GM19452 (cell line): ENCODE results near the gene JHY.
"Not testable (repeated sequence)": the region's sequence is repeated elsewhere in the genome, so short reads cannot be mapped to it uniquely, and the experiment has no call there.

ENCODE experiments used
- ATAC-seq: cut with Tn5 transposase; IDR thresholded peaks from one replicate; pipeline ENCODE4 v1.9.1; 2021; ENCODE audit not compliant: unreplicated experiment

Gene JHY

GRCh38 chr11:122882189-122882856, at the start of gene JHY:
TSS of gene JHY (plus strand) at chr11:122882759. CDS start at chr11:122885850, 3,091 bp downstream.
- ATAC-seq: no peak

DNA sequence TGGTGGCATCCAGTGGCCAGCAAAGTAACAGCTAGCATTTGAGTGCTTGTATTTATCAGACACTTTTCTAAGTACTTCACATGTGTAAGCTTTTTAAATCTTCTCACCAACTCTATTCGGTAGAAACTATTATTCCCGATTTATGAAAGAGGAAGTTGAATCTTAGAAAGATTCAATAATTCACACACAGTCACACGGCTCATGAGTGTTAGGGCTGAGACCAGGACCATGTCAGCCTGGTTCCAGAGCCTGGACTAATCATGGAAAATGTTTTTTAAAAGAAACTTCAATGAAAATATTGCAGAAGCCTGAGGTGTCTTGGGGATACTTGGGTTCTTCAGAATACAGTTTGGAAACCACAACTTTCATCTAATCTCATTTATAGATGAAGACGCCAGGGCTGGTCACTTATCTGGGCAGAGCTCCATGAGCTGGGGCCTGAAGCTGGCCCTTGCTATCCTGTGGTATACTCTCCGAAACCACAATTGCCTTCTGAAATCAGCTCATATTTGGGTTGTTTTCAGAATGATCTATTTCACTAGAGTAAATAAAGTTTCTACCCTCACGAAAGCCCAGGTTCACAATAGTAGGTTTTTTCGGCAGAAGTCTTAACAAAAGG, 48.6 kb upstream of the JHY start:
- ATAC-seq: no peak

DNA sequence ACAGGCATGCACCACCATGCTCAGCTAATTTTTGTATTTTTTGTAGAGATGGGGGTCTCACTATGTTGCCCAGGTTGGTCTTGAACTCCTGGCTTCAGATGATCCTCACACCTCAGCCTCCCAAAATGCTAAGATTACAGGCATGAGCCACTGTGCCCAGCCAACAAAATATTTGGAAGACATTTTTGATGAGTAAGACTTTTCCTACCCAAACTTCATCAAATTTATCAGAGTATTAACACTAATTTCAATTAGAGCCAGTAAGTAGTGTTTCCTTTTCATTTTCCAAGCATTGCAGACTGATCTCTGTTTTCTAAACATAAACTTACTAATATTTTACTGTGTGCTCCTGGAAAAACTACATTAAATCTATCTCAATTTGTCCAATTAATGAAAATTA, 45.6 kb upstream of the JHY start:
- no peak for ATAC-seq

DNA sequence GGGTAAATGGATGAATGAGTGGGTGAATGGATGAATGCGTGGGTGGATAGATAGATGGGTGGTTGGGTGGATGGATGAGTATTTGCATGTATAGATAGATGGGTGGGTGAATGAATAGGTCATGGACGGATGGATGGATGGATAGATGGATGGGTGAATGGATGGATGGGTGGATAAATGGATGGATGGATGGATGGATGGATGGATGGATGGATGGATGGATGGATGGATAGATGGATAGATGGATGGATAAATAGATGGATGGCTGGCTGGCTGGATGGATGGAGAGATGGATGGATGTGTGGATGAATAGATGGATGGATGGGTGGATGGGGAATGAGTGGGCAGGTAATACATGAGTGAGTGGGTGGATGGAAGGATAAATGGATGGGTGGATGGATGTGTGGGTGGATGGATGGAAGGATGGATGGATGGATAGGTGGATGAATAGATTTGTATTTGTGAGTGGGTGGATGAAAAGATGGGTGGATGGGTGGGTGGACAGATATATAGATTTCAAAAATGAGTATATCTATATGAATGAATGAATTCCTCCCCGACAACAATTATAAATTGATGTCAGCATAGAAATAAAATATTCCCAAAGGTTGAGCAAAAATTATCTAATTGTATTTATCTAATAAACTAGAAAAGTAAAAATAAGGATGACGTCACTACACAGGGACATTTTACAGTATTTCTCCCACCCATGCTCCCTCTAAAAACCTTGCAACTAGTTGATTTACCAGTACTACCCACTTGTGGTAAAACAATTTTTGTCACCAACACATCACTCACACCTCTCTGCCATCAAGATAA, 44.8 kb upstream of the JHY start:
- no peak for ATAC-seq

- peak; percentile 82 for ATAC-seq
These were observed 39.0 kb upstream of the JHY start for GRCh38 chr11:122843281-122844141.

GRCh38 chr11:122847466-122847865, 35.1 kb upstream of the JHY start:
- ATAC-seq: no peak

DNA sequence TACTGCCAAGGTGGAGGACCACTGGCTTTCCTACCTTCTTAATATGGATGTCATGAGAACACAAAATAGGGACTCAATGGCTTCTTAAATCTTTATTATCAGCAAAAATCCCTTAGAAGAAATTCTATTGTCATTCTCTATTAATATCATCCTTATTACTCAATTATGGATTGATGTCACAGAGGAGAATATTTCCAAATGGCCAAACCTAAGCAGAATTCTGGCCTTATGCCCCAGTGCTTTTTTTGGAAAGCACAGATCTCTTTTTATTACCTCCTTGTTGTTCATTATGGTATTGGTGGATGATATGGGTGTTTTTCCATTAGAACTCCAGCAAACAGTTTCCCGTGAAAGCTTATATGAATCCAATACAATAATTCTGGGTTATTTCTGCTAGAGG, 34.4 kb upstream of the JHY start:
- no peak for ATAC-seq

GRCh38 chr11:122850076-122850631, 32.4 kb upstream of the JHY start:
- no peak for ATAC-seq

DNA sequence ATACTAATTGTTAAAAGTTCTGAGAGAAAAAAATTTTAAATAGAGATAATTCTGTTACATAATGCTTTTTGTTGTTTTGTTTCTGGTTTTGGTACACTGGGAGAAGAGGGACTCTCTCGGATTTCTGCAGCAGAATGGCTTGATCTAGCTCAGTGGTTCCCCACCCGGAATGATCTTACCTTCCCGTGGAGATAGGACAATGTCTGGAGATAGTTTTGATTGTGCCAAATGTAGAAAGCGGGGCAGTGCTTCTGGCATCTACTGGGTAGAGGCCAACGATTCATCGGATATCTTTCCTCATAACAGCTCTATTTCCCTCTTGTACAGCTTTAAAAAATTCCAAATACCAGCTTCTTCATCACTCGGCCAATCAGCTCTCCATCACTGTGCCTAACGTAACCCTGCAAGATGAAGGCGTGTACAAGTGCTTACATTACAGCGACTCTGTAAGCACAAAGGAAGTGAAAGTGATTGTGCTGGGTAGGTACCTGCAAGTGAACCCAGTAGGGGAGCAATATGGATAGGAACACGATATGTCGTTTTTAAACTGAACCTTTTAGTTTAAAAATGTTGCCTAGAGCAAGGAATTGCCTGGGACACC, 31.1 kb upstream of the JHY start:
- peak; percentile 50 for ATAC-seq

DNA sequence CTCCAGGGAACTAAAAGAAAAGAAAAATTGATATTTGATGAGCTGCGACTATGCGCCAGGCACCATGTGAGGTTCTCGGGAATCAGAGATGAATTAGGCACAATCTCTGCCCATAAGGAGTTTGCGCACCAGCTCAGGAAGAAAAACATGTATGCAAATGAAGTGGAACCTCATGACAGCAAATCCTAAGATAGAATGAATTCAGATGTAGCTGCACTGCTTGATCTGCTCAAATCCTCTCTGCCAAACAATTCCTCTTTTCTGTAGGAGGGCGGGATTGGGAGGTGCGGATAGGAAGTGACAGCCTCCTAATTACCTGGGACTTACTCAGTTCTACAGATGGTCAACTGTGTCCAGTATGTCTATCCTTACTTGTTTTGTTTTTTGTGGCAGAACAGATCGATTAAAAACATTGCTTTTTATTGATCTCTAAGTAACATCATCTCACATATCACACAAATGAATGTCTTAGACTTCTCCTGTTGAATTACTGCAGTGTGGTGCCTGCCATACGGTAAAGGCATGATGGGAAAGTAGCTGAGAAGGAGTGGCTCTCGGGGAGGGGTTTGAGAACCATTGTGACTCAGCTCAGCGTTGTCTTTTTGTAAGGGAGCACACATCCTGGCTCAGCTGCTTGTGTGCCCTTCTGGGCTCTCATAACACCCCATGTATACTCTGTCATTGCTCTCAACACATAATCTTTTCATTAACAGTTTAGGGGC, 30.3 kb upstream of the JHY start:
- ATAC-seq: no peak

- no peak for ATAC-seq
These were observed 29.8 kb upstream of the JHY start for GRCh38 chr11:122852796-122853160.

GRCh38 chr11:122853261-122853660, 29.3 kb upstream of the JHY start:
- no peak for ATAC-seq

GRCh38 chr11:122853971-122854446, 28.6 kb upstream of the JHY start:
- no peak for ATAC-seq

GRCh38 chr11:122861631-122862030, 20.9 kb upstream of the JHY start:
- no peak for ATAC-seq

DNA sequence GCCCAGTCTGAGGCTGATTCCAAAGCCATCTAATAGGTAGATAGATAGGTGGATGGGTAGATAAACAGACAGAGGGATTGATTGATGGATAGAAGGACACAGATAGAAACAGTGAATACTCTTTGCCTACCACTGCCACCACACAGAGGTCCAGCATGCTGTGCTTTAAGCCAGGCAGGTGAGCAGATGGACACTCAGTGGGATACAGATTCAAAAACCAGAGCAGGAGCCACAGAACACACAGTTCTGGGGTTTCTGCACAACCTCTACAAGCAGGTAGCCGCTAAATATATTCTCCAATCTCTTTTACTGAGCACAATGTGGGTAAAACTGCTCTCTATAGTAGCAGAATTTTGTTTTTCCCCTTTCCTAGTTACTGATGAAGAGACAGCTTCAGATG, 20.5 kb upstream of the JHY start:
- no peak for ATAC-seq

GRCh38 chr11:122863154-122863553, 19.4 kb upstream of the JHY start:
- ATAC-seq: not testable (repeated sequence)

DNA sequence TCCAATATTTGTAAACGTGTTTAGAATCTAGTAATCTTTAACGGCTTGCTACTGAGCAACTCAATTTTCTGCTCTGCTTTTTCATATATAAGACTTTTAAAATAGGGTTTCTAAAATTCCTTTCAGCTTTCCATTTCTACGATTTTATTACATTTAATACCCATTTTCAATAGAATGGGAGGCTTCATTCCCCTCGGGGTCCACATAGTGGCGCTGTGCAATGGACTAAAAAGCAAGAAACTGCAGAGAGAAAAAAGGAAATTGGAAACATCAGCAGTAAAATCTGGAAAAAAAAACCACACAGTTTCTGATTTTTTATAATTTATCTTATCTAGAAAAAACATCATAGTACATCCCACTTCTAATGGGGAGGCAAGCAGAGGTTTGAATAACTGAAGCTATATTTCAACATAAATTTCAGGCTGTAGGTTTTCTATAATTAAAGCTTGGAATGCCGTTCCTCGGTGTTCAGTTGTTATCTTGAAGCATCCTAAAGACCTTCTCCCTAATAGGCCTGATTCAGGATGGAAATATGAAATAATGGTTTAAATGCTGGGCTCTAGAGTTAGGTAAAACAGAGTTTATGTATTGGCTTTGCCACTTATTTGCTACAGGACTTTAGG, 18.7 kb upstream of the JHY start:
- no peak for ATAC-seq

DNA sequence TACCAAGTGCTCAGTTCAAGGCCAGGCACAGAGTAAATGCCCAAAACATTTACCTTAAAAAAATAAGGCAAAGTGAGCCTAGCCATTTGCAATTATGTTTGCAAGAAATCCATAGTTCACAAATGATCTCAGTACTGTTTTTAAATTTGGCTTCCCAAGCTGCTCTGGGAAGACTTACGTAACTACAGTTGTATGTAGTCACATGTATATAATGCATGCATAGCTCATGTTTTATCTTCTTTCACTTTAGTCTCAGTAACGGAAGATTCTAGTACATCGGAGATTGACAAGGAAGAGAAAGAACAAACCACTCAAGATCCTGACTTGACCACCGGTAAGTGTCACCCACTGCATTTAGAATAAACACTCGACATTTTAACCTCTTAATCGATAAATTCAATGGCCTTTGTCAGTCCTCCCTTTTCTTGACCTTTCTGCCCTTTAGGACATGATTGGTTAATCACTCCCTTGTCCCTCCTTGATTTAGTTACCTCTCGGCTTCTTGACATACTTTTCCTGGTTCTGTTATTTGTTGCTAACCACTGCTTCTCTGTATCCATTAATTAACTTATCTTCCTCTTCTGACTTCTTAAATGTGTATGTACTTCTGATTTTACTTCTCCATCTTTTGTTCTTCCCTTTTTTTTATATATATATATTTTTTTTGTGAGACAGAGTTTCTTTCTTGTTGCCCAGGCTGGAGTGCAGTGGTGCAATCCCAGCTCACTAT, 18.0 kb upstream of the JHY start:
- ATAC-seq: no peak

DNA sequence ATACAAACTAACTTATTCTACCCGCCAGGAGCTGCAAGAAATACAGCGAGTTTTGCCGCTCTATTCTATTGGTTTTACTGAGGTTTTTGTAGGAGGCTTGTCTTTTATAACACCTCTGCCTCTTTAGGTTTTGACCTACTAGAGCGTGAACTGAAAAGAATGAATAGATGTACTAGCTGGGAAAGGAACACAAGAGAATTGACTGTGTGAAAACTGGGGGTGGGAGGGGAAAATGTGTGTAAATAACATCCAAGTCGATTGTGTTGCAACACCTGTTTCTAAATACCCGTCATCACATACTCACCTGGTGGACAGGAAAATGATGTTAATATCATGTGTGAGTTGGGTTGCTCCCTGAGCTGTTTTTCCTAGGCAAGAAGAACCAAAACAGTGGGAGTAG, 12.9 kb upstream of the JHY start:
- no peak for ATAC-seq
